PC-3 (cell line): ENCODE results near the gene TMEM243.

ENCODE experiments used
- EZH2 ChIP-seq: fragments of 300-600 bp; sonication (generic); IDR thresholded peaks from one replicate; pipeline ENCODE4 v1.6.1; 2017; ENCODE audit warnings: antibody characterized with exemption, mild to moderate bottlenecking, low read length; ENCODE audit not compliant: unreplicated experiment
- TF ChIP-seq, protein P1 (sequence below): fragments of 300-600 bp; sonication (generic); conservative IDR thresholded peaks from 2 replicates; pipeline ENCODE4 v1.5.1; 2017; ENCODE audit warnings: antibody characterized with exemption, low read depth, mild to moderate bottlenecking, low read length

DNA sequence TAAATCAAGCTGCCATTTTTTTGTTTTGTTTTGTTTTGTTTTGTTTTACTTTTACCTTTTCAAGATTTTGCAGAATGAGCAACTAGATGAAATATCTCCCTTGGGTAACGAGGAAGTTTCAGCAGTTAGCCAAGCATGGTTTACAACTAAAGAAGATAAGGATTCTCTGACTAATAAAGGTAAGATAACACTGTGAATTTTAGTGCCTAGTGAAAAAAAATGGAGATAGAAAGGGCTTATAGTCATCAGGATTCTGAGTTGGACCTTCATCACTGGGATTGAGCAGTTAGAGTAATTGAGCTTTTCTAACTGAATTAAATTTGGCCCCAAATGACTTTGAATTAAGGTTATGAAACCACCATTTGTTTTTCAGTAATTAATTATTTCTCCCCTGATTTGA lies 46.1 kb downstream of the TMEM243 start:
- TF ChIP-seq, protein P1, sequence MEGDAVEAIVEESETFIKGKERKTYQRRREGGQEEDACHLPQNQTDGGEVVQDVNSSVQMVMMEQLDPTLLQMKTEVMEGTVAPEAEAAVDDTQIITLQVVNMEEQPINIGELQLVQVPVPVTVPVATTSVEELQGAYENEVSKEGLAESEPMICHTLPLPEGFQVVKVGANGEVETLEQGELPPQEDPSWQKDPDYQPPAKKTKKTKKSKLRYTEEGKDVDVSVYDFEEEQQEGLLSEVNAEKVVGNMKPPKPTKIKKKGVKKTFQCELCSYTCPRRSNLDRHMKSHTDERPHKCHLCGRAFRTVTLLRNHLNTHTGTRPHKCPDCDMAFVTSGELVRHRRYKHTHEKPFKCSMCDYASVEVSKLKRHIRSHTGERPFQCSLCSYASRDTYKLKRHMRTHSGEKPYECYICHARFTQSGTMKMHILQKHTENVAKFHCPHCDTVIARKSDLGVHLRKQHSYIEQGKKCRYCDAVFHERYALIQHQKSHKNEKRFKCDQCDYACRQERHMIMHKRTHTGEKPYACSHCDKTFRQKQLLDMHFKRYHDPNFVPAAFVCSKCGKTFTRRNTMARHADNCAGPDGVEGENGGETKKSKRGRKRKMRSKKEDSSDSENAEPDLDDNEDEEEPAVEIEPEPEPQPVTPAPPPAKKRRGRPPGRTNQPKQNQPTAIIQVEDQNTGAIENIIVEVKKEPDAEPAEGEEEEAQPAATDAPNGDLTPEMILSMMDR: no peak
- TF ChIP-seq EZH2: no peak
